ENCODE results near the gene FTO. TPM values are rescaled to one million over a fixed set of nuclear protein-coding genes. Genes with fewer than 3 reads are reported as not detected.

The FTO gene
- total and polyA plus RNA-seq, 2 of the 13 experiments (the other 11 are each of a cell fraction or from before 2014, with no cell fraction given), result 41.6 to 55.8 TPM

GRCh38 chr16:53859995-53860540 lies 156.1 kb downstream of the FTO start (continued):
- no peak for TF ChIP-seq ZSCAN20 (CRISPR knock-in tag; IDR thresholded peaks at IDR 0.05; ENCODE audit: borderline replicate concordance)
- no peak for TF ChIP-seq BATF2 (CRISPR knock-in tag; IDR thresholded peaks at IDR 0.05)
- no peak for TF ChIP-seq ZFP37 (CRISPR knock-in tag; IDR thresholded peaks at IDR 0.05; ENCODE audit: borderline replicate concordance)
- TF ChIP-seq ZNF138 (CRISPR knock-in tag; IDR thresholded peaks at IDR 0.05; ENCODE audit: low read depth), result no peak
- TF ChIP-seq, protein P1, sequence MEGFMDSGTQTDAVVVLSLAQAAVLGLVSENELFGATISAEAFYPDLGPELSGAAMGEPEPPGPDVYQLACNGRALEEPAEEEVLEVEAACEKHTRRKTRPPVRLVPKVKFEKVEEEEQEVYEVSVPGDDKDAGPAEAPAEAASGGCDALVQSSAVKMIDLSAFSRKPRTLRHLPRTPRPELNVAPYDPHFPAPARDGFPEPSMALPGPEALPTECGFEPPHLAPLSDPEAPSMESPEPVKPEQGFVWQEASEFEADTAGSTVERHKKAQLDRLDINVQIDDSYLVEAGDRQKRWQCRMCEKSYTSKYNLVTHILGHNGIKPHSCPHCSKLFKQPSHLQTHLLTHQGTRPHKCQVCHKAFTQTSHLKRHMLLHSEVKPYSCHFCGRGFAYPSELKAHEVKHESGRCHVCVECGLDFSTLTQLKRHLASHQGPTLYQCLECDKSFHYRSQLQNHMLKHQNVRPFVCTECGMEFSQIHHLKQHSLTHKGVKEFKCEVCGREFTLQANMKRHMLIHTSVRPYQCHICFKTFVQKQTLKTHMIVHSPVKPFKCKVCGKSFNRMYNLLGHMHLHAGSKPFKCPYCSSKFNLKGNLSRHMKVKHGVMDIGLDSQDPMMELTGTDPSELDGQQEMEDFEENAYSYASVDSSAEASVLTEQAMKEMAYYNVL (CRISPR knock-in tag; IDR thresholded peaks at IDR 0.05; ENCODE audit: borderline replicate concordance), result no peak

GRCh38 chr16:53863861-53864260 lies 159.9 kb downstream of the FTO start:
- FAIRE-seq (no peak), DNase-seq (ENCODE audit: low spot score) (no peak), ATAC-seq (no peak)
- intact Hi-C loops (cut with micrococcal nuclease; ENCODE audit: unreplicated experiment) (no loop called here), in situ Hi-C loops (cut with HindIII; ENCODE audit: extremely low pct_ligation_motif_present, low pct_unique_long_range_greater_than_20kb) (no loop called here)
- ChIA-PET POLR2A (no interaction called here), CTCF (ENCODE audit: low intra/inter-chr PET ratio, low total read pairs) (no interaction called here)
- no peak overlapping the region for H3K4me2 ChIP-seq (ENCODE audit: low read depth, low read length)
- 97% methylated on average over 2 of the region's 2 CpGs for WGBS (ENCODE audit: low lambda C conversion rate)
- 0 out of 5 replicates have a peak, but pooled peaks cover 0 to 4% of the 10 kb centered on the region in 2 experiments for H3K36me3 ChIP-seq (replicated peaks in 1 of 2; ENCODE audit: control insufficient read depth in 1 of 2, insufficient read depth in 2 of 2, low read length in 2 of 2)
- no peak overlapping the region for H3K4me3 ChIP-seq (replicated peaks in 1 of 3; ENCODE audit: insufficient read depth in 1 of 3, low read depth in 2 of 3, low read length in 3 of 3)
- H3K27me3 ChIP-seq (ENCODE audit: control insufficient read depth in 1 of 2, insufficient read depth in 2 of 2, low read length in 2 of 2), result no peaks in the 10 kb centered on the region
- H3K9me3 ChIP-seq (ENCODE audit: low read length), result no peaks in the 10 kb centered on the region
- H3K9ac ChIP-seq (ENCODE audit: insufficient read depth, low read depth, low read length), result no peak overlapping the region
- no peaks in the 10 kb centered on the region for H3K4me1 ChIP-seq (ENCODE audit: insufficient read depth, low read length)
- H3K27ac ChIP-seq (ENCODE audit: extremely low read length, insufficient read depth, low read length), result no peak overlapping the region
- no peak overlapping the region for H2AFZ ChIP-seq (ENCODE audit: low read length)
- H3K79me2 ChIP-seq (ENCODE audit: insufficient read depth, low read length), result no peaks in the 10 kb centered on the region
- H4K20me1 ChIP-seq (ENCODE audit: insufficient read depth, low read length), result no peaks in the 10 kb centered on the region
- TF ChIP-seq LCORL (IDR thresholded peaks at IDR 0.05) (peak; percentile 88), LCORL (CRISPR knock-in tag; IDR thresholded peaks at IDR 0.05) (no peak), HOXA5 (CRISPR knock-in tag; IDR thresholded peaks at IDR 0.05) (no peak), ZNF329 (CRISPR knock-in tag; IDR thresholded peaks at IDR 0.05; ENCODE audit: low read depth) (no peak), TOE1 (CRISPR knock-in tag; IDR thresholded peaks at IDR 0.05) (no peak), CEBPB (IDR thresholded peaks at IDR 0.05; ENCODE audit: borderline replicate concordance, low read depth, low read length) (no peak), ZGPAT (CRISPR knock-in tag; IDR thresholded peaks at IDR 0.05) (no peak)
- TF ChIP-seq, protein P2, sequence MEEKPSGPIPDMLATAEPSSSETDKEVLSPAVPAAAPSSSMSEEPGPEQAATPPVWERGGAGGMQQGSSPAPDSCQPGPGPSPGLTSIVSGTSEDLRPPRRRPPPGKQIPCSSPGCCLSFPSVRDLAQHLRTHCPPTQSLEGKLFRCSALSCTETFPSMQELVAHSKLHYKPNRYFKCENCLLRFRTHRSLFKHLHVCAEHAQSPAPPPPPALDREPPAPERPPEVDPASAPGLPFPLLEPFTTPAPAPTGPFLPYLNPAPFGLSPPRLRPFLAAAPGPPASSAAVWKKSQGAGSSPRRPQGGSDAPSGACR (CRISPR knock-in tag; IDR thresholded peaks at IDR 0.05), result no peak
- no TSS peak for BruUV-seq (replicated peaks)
